Activated CD4-positive, alpha-beta memory T cell treated with anti-CD3 and anti-CD28 coated beads, Interleukin-2, amount 10 ng/mL, durations not matched to agents 7 days and 5 days (primary cell): ENCODE measurements around the gene MIGA2. TPM values are rescaled to one million over a fixed set of nuclear protein-coding genes. Genes with fewer than 3 reads are reported as not detected.

Source experiments
- CTCF ChIA-PET: fragments of 350-600 bp; sonication (Branson Sonifier 250); formaldehyde crosslinking; loops from one replicate; lab custom pipeline; 2021; ENCODE audit warnings: antibody characterized with exemption, inconsistent platforms; lab: Charles Lee
- POLR2A ChIA-PET: fragments of 350-600 bp; sonication (Branson Sonifier 250); formaldehyde crosslinking; loops from one replicate; lab custom pipeline; 2021; ENCODE audit warnings: antibody characterized with exemption; lab: Charles Lee
- DNase-seq: peaks from one replicate; pipeline ENCODE4 v3.0.0-alpha.2; 2020
- H3K27ac Mint-ChIP-seq: one replicate; pipeline ENCODE4 v1.8.0; 2021; ENCODE audit warnings: mild to moderate bottlenecking, mixed read lengths
- H3K27me3 Mint-ChIP-seq: one replicate; pipeline ENCODE4 v1.8.0; 2021; ENCODE audit warnings: mixed read lengths
- H3K36me3 Mint-ChIP-seq: one replicate; pipeline ENCODE4 v1.8.0; 2021; ENCODE audit warnings: low read depth, mixed read lengths
- H3K4me1 Mint-ChIP-seq: one replicate; pipeline ENCODE4 v1.8.0; 2021; ENCODE audit warnings: mixed read lengths
- H3K4me3 Mint-ChIP-seq: one replicate; pipeline ENCODE4 v1.8.0; 2021; ENCODE audit warnings: mild to moderate bottlenecking, mixed read lengths
- H3K9me3 Mint-ChIP-seq: one replicate; pipeline ENCODE4 v1.8.0; 2021; ENCODE audit warnings: mixed read lengths
- total RNA-seq, 2 experiments: library from RNA; stranded (reverse); gene quantifications; one replicate each; pipeline ENCODE4 v1.2.3, GENCODE V29; 2021

MIGA2 gene
- total RNA-seq, 2 experiments from 2014 or later, result 36.5 to 40.9 TPM

- no peak for DNase-seq
- Mint-ChIP-seq H3K27me3 (no peaks in the 10 kb centered on the region), H3K9me3 (no peaks in the 10 kb centered on the region), H3K4me1 (no peaks in the 10 kb centered on the region), H3K27ac (no peak overlapping the region), H3K4me3 (no peak overlapping the region), H3K36me3 (peaks cover 21% of the 10 kb centered on the region)
- ChIA-PET CTCF (no interaction called here), POLR2A (no interaction called here)
These were observed 22.8 kb upstream of the MIGA2 start for GRCh38 chr9:129013674-129014073.

GRCh38 chr9:129014124-129014523 lies 22.3 kb upstream of the MIGA2 start:
- Mint-ChIP-seq H3K27ac (no peak overlapping the region), H3K27me3 (no peaks in the 10 kb centered on the region), H3K4me3 (no peak overlapping the region), H3K36me3 (peaks cover 25% of the 10 kb centered on the region), H3K9me3 (no peaks in the 10 kb centered on the region), H3K4me1 (no peaks in the 10 kb centered on the region)
- CTCF ChIA-PET, result no interaction called here
- DNase-seq, result no peak
- POLR2A ChIA-PET, result no interaction called here

- Mint-ChIP-seq H3K4me1 (no peaks in the 10 kb centered on the region), H3K9me3 (no peaks in the 10 kb centered on the region), H3K27me3 (no peaks in the 10 kb centered on the region), H3K4me3 (no peak overlapping the region), H3K36me3 (peaks cover 25% of the 10 kb centered on the region), H3K27ac (no peak overlapping the region)
- no peak for DNase-seq
- POLR2A ChIA-PET, result no interaction called here
- CTCF ChIA-PET, result no interaction called here
These were observed 21.8 kb upstream of the MIGA2 start for GRCh38 chr9:129014608-129015007.

- peaks cover 24% of the 10 kb centered on the region for H3K4me1 Mint-ChIP-seq
- no peak overlapping the region for H3K27ac Mint-ChIP-seq
- no peaks in the 10 kb centered on the region for H3K9me3 Mint-ChIP-seq
- ChIA-PET CTCF (no interaction called here), POLR2A (no interaction called here)
- H3K36me3 Mint-ChIP-seq, result peaks cover 12% of the 10 kb centered on the region
- no peaks in the 10 kb centered on the region for H3K27me3 Mint-ChIP-seq
- no peak overlapping the region for H3K4me3 Mint-ChIP-seq
- DNase-seq, result no peak
These were observed 15.3 kb upstream of the MIGA2 start for GRCh38 chr9:129021091-129021490.

GRCh38 chr9:129022037-129022436 lies 14.4 kb upstream of the MIGA2 start:
- Mint-ChIP-seq H3K27me3 (no peaks in the 10 kb centered on the region), H3K27ac (peak overlapping the region; percentile 2), H3K9me3 (no peaks in the 10 kb centered on the region), H3K4me1 (peaks cover 30% of the 10 kb centered on the region), H3K4me3 (no peak overlapping the region), H3K36me3 (peaks cover 12% of the 10 kb centered on the region)
- POLR2A ChIA-PET, result no interaction called here
- CTCF ChIA-PET, result interaction anchor here (1.4 kb wide), 1 partner anchor 94 kb away, joined by 4 read pairs; no protein-coding TSS in a partner anchor
- no peak for DNase-seq

GRCh38 chr9:129023036-129023907 lies 13.2 kb upstream of the MIGA2 start:
- Mint-ChIP-seq H3K9me3 (no peaks in the 10 kb centered on the region), H3K36me3 (peaks cover 7% of the 10 kb centered on the region), H3K27ac (no peak overlapping the region), H3K27me3 (no peaks in the 10 kb centered on the region), H3K4me1 (peaks cover 36% of the 10 kb centered on the region), H3K4me3 (no peak overlapping the region)
- DNase-seq, result no peak
- POLR2A ChIA-PET, result interaction anchor here (1.0 kb wide), 1 partner anchor 24 kb away, joined by 3 read pairs; no protein-coding TSS in a partner anchor
- CTCF ChIA-PET, result interaction anchor here (0.6 to 1.4 kb wide), 2 partner anchors 44 to 95 kb away, joined by 4 read pairs; no protein-coding TSS in a partner anchor

GRCh38 chr9:129023908-129024233 lies 12.6 kb upstream of the MIGA2 start:
- CTCF ChIA-PET, result interaction anchor here (1.9 kb wide), 1 partner anchor 206 kb away, joined by 4 read pairs; the partner anchor contains the start of gene ENDOG
- POLR2A ChIA-PET, result interaction anchor here (1.0 kb wide), 1 partner anchor 24 kb away, joined by 3 read pairs; no protein-coding TSS in a partner anchor
- Mint-ChIP-seq H3K27me3 (no peaks in the 10 kb centered on the region), H3K27ac (no peak overlapping the region), H3K4me3 (no peak overlapping the region), H3K4me1 (peaks cover 36% of the 10 kb centered on the region), H3K36me3 (peaks cover 5% of the 10 kb centered on the region), H3K9me3 (no peaks in the 10 kb centered on the region)
- DNase-seq, result no peak

GRCh38 chr9:129026442-129027223 lies 9.8 kb upstream of the MIGA2 start:
- peaks cover 37% of the 10 kb centered on the region for H3K4me1 Mint-ChIP-seq
- DNase-seq, result no peak
- H3K27ac Mint-ChIP-seq, result peak overlapping the region; percentile 74
- ChIA-PET CTCF (interaction anchor here (1.7 kb wide), 2 partner anchors 10 to 18 kb away, joined by 3 to 7 read pairs; partner anchors contain the start of gene MIGA2), POLR2A (interaction anchor here (1.2 to 1.7 kb wide), 2 partner anchors 12 to 303 kb away, joined by 3 to 6 read pairs; partner anchors contain the start of gene ZDHHC12)
- H3K36me3 Mint-ChIP-seq, result peaks cover 3% of the 10 kb centered on the region
- peak overlapping the region; percentile 84 for H3K4me3 Mint-ChIP-seq
- H3K9me3 Mint-ChIP-seq, result no peaks in the 10 kb centered on the region
- no peaks in the 10 kb centered on the region for H3K27me3 Mint-ChIP-seq

- H3K4me1 Mint-ChIP-seq, result peaks cover 32% of the 10 kb centered on the region
These were observed 9.2 kb upstream of the MIGA2 start for GRCh38 chr9:129027224-129027684.

GRCh38 chr9:129027685-129028191 lies 8.7 kb upstream of the MIGA2 start:
- H3K36me3 Mint-ChIP-seq, result no peaks in the 10 kb centered on the region
- H3K9me3 Mint-ChIP-seq, result no peaks in the 10 kb centered on the region
- peaks cover 29% of the 10 kb centered on the region for H3K4me1 Mint-ChIP-seq
- DNase-seq, result peak; percentile 79
- H3K4me3 Mint-ChIP-seq, result peak overlapping the region; percentile 84
- no peaks in the 10 kb centered on the region for H3K27me3 Mint-ChIP-seq
- H3K27ac Mint-ChIP-seq, result peak overlapping the region; percentile 74
- ChIA-PET CTCF (interaction anchor here (0.6 to 1.7 kb wide), 7 partner anchors 8 to 209 kb away, joined by 3 to 7 read pairs (median 3); partner anchors contain the start of genes ENDOG and MIGA2), POLR2A (interaction anchor here (1.0 to 1.6 kb wide), 4 partner anchors 9 to 304 kb away, joined by 3 to 5 read pairs (median 4); partner anchors contain the start of genes MIGA2 and ZDHHC12)

More at GRCh38 chr9:129027224-129027684, 9.2 kb upstream of the MIGA2 start:
- ChIA-PET CTCF (interaction anchor here (1.7 kb wide), 2 partner anchors 9 to 18 kb away, joined by 3 to 7 read pairs; partner anchors contain the start of gene MIGA2), POLR2A (interaction anchor here (1.0 to 1.7 kb wide), 5 partner anchors 11 to 304 kb away, joined by 3 to 6 read pairs (median 4); partner anchors contain the start of gene ZDHHC12)
- Mint-ChIP-seq H3K27me3 (no peaks in the 10 kb centered on the region), H3K9me3 (no peaks in the 10 kb centered on the region), H3K4me3 (peak overlapping the region; percentile 84), H3K36me3 (no peaks in the 10 kb centered on the region), H3K27ac (peak overlapping the region; percentile 74)
- DNase-seq, result no peak

GRCh38 chr9:129028192-129028966 lies 8.0 kb upstream of the MIGA2 start, which contains the start of gene SH3GLB2:
Gene SH3GLB2, minus strand, starts transcription at chr9:129028331. Its CDS starts 177 bp downstream, at chr9:129028154.
- ChIA-PET POLR2A (interaction anchor here (1.0 to 1.6 kb wide), 4 partner anchors 8 to 305 kb away, joined by 3 to 5 read pairs (median 4); partner anchors contain the start of genes MIGA2 and ZDHHC12), CTCF (interaction anchor here (0.6 to 1.7 kb wide), 8 partner anchors 8 to 221 kb away, joined by 3 to 7 read pairs (median 3); partner anchors contain the start of genes ENDOG and MIGA2)
- Mint-ChIP-seq H3K9me3 (no peaks in the 10 kb centered on the region), H3K27ac (peak within 1 kb of the TSS; percentile 74), H3K4me1 (peaks cover 29% of the 10 kb centered on the region), H3K27me3 (no peaks in the 10 kb centered on the region), H3K4me3 (peak within 1 kb of the TSS; percentile 84), H3K36me3 (no peaks in the 10 kb centered on the region)
- DNase-seq, result peak; percentile 94
